T-helper 17 cell (primary cell): ENCODE data around the gene MCCC1. TPM values are rescaled to one million over a fixed set of nuclear protein-coding genes. Genes with fewer than 3 reads are reported as not detected.

Experiments used
- ATAC-seq: fragments of 150-1000 bp; cut with Tn5 transposase; 2 replicates; pipeline ENCODE4 v1.10.0; 2021; ENCODE audit warnings: mild to moderate bottlenecking, moderate library complexity
- DNase-seq, 3 donors: peaks; one replicate each; pipeline versions ENCODE4 v3.0.0 to v3.0.0-alpha.2; 2020 to 2021
- H3K9me3 ChIP-seq: one replicate; pipeline ENCODE4 v1.7.0; 2013; ENCODE audit warnings: low read length, mild to moderate bottlenecking; ENCODE audit not compliant: control insufficient read depth, poor library complexity, severe bottlenecking
- H3K27ac Mint-ChIP-seq: one replicate; pipeline ENCODE4 v1.8.0; 2022; ENCODE audit warnings: mild to moderate bottlenecking, moderate library complexity, mixed read lengths
- H3K27me3 Mint-ChIP-seq: one replicate; pipeline ENCODE4 v1.8.0; 2022; ENCODE audit warnings: mixed read lengths
- H3K36me3 Mint-ChIP-seq: one replicate; pipeline ENCODE4 v1.8.0; 2022; ENCODE audit warnings: low read depth, mixed read lengths
- H3K4me1 Mint-ChIP-seq: one replicate; pipeline ENCODE4 v1.8.0; 2022; ENCODE audit warnings: mild to moderate bottlenecking, mixed read lengths
- H3K4me3 Mint-ChIP-seq: one replicate; pipeline ENCODE4 v1.8.0; 2022; ENCODE audit warnings: mild to moderate bottlenecking, moderate library complexity, mixed read lengths
- total RNA-seq, 4 donors: library from RNA in 2 of 4; stranded (reverse) in 2 of 4; gene quantifications; one replicate each; pipeline ENCODE4 v1.2.3 and lab custom pipeline; 2022 to 2026

The MCCC1 gene
- total RNA-seq, 2 donors from 2014 or later: 17.5 to 17.6 TPM

DNA sequence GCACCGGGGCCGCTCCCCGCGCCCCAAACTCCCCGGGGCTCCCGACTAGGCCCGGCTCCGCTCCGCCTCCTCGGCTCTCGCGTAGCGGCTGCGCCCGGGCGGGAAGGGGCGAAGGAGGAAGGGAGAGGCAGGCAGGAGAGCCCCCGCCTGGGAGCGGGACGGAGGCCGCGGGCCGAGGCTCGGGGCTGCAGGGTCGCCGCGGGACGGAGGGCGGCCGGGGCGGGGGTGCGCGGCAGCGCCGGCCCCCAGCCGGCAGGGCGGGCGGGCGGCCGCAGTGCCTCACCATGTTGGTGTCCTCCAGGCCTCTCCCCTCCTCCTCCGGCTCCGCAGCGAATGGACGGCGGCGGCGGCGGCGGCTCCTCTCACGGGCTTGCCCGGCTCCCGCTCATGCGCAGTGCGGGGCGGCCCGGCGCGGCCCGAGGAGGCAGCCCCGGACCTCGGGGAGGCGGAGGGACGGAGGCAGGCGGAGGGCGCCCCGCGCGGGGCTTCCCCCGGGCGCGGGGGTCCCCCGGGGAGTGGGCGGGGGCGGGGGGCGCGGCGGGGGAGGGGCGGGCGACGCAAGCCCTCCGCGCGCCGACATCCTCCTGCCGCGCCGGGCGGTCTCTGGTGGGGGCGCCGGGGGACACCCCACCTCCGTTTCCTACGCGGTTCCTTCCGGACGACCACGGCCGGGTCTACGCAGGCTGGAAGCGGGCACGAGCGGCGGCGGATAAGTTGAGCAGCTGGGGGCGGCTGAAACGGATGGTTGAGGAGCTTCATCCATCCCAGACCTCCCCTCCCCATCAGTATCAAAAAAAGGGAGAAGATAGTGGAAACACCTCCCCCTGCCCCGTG lies 118.9 kb downstream of the MCCC1 start, which contains the start of gene DCUN1D1:
Gene DCUN1D1 (minus strand): TSS at position 335 of the 834 bp plus-strand sequence. CDS start 49 bp downstream, at position 286.
- H3K4me1 Mint-ChIP-seq: peaks cover 28% of the 10 kb centered on the region
- no peaks in the 10 kb centered on the region for H3K9me3 ChIP-seq
- H3K4me3 Mint-ChIP-seq: no peak within 1 kb of the TSS
- no peaks in the 10 kb centered on the region for H3K27me3 Mint-ChIP-seq
- no peaks in the 10 kb centered on the region for H3K36me3 Mint-ChIP-seq
- ATAC-seq: peak; percentile 91
- peak within 1 kb of the TSS; percentile 89 for H3K27ac Mint-ChIP-seq
- DNase-seq: peak; percentile 87 to 89 (median 88)

DNA sequence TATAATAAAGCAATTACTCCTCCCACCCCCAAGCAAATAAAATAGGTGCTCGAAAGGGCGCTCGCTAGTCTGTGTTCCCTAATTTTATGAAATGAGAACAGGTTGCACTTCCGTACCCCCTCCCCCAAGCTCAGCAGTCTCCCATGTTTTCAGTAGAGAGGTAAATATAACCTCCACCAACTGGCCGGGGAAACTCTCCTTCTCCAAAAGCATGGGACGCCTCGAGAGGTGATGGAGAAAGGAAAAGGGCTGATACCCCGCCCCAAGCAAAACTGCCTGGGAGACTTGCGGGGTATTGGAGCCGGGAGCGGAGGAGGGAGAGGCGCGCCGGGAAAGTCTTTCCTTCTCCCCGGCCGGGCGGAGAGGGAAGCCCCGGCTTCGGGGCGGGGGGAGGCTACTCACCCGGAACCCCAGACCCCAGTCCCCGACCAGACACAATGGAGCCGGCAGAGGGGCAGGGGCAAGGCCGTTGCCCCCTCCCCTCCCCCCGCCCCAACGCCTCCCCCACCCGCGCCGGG lies 119.6 kb downstream of the MCCC1 start:
- Mint-ChIP-seq H3K27me3 (no peaks in the 10 kb centered on the region), H3K36me3 (no peaks in the 10 kb centered on the region), H3K27ac (peak overlapping the region; percentile 89), H3K4me1 (peaks cover 32% of the 10 kb centered on the region), H3K4me3 (no peak overlapping the region)
- H3K9me3 ChIP-seq: no peaks in the 10 kb centered on the region
- ATAC-seq: peak; percentile 6
- peak in 2 of 3 donors; percentile 14 to 29 for DNase-seq

DNA sequence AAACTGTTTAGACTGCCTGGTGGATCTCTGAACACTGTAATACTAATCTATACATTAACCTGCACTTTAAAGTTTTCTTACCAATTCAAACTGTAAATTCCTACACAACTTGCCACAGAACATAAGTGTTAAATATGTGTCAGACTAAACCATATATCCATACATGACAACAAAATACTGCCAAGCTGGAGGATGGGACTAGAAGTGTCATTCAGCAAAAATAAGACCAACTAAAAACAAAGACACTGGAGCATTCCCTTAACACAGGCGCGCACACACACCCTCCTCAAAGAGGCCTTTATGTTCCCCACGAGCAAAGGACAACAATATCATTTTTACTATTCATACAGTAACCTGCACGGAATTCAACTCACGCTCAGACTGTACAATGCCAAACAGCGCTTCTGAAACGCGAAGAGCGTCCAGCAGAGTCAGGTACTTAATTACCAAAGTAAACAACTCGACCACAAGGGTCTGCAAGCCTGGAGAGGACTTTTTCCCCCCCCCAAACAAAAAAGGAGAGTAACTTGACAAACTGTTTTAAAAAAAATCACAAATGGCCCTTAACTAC lies 120.1 kb downstream of the MCCC1 start:
- Mint-ChIP-seq H3K4me3 (no peak overlapping the region), H3K36me3 (no peaks in the 10 kb centered on the region), H3K27me3 (no peaks in the 10 kb centered on the region), H3K27ac (peak overlapping the region; percentile 89), H3K4me1 (peaks cover 32% of the 10 kb centered on the region)
- ATAC-seq: no peak
- DNase-seq: no peak
- no peaks in the 10 kb centered on the region for H3K9me3 ChIP-seq

DNA sequence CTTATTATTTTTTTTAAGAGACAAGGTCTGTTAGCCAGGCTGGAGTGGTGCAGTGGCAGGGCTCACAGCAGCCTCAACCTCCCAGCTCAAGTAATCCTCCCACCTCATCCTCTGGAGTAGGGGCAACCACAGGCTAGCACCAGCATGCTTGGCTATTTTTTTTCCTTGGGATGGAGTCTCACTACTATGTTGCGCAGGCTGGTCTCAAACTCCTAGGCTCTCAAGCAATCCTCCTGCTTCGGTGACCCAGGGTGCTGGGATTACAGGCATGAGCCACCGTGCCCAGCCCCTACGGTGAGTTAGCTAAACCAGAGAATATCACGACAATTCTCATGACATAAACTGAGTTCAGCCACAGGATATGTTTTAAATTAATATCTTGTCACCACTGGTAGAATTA lies 120.9 kb downstream of the MCCC1 start:
- H3K4me1 Mint-ChIP-seq: peaks cover 32% of the 10 kb centered on the region
- no peaks in the 10 kb centered on the region for H3K36me3 Mint-ChIP-seq
- no peak for DNase-seq
- H3K27ac Mint-ChIP-seq: no peak overlapping the region
- no peak overlapping the region for H3K4me3 Mint-ChIP-seq
- H3K27me3 Mint-ChIP-seq: no peaks in the 10 kb centered on the region
- ATAC-seq: no peak
- no peaks in the 10 kb centered on the region for H3K9me3 ChIP-seq

DNA sequence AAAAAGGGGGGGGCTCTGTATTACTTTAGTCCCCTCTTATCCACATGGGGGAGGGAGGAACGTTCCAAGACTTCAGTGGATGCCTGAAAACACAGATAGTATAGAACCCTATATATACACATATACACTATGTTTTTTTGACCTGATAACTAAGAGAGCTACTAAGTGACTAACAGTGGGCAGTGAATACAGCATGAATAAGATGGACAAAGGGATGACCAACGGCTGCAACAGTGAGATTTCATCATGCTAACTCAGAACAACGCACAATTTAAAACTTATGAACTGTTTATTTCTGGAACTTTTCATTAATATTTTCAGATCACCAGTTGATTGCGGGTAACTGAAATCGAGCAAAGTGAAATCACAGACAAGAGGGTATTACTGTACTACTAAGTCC lies 126.2 kb downstream of the MCCC1 start:
- Mint-ChIP-seq H3K4me3 (no peak overlapping the region), H3K4me1 (peaks cover 29% of the 10 kb centered on the region), H3K27me3 (no peaks in the 10 kb centered on the region), H3K27ac (no peak overlapping the region), H3K36me3 (no peaks in the 10 kb centered on the region)
- ATAC-seq (no peak), DNase-seq (no peak)
- no peaks in the 10 kb centered on the region for H3K9me3 ChIP-seq

DNA sequence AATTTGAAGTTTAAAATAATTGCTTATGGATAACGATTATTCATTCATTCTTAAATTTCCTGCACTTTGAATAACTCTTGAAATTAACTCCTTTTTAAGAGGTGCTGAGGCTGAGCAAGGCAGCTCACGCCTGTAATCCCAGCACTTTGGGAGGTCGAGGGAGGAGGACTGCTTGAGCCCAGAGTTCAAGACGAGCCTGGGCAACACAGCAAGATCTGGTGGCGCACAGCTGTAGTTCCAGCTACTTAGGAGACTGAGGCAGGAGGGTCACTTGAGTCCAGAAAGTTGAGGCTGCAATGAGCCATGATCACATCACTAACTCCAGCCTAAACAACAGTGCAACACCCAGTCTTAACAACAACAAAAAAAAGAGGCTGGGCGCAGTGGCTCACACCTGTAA lies 126.9 kb downstream of the MCCC1 start:
- no peak overlapping the region for H3K27ac Mint-ChIP-seq
- H3K4me3 Mint-ChIP-seq: no peak overlapping the region
- peaks cover 33% of the 10 kb centered on the region for H3K4me1 Mint-ChIP-seq

DNA sequence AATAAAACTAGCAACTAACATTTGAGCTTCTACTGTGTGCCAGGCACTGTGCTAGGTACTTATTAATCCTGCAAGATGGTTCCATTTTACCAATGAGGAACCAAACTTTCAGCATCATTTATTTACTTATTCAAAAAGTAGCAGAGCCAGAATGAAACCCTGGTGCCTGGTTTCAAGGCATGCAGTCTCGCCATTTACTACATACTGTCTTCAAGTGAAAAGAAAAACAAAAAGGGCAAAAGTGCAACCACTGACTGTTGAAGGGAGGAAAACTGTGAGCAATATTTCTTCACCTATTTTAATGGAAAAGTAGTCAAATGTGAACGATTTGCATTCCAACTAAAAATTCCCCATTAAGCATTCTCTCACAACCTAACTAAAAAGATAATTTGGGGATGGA lies 127.7 kb downstream of the MCCC1 start:
- DNase-seq (no peak), ATAC-seq (no peak)
- no peaks in the 10 kb centered on the region for H3K9me3 ChIP-seq
- peaks cover 38% of the 10 kb centered on the region for H3K4me1 Mint-ChIP-seq
- H3K27ac Mint-ChIP-seq: peak overlapping the region; percentile 45
- no peaks in the 10 kb centered on the region for H3K27me3 Mint-ChIP-seq
- no peaks in the 10 kb centered on the region for H3K36me3 Mint-ChIP-seq
- no peak overlapping the region for H3K4me3 Mint-ChIP-seq

More for the DNA sequence above, 126.9 kb downstream of the MCCC1 start:
- H3K9me3 ChIP-seq: no peaks in the 10 kb centered on the region
- no peaks in the 10 kb centered on the region for H3K27me3 Mint-ChIP-seq
- no peak for DNase-seq
- ATAC-seq: no peak
- H3K36me3 Mint-ChIP-seq: no peaks in the 10 kb centered on the region

DNA sequence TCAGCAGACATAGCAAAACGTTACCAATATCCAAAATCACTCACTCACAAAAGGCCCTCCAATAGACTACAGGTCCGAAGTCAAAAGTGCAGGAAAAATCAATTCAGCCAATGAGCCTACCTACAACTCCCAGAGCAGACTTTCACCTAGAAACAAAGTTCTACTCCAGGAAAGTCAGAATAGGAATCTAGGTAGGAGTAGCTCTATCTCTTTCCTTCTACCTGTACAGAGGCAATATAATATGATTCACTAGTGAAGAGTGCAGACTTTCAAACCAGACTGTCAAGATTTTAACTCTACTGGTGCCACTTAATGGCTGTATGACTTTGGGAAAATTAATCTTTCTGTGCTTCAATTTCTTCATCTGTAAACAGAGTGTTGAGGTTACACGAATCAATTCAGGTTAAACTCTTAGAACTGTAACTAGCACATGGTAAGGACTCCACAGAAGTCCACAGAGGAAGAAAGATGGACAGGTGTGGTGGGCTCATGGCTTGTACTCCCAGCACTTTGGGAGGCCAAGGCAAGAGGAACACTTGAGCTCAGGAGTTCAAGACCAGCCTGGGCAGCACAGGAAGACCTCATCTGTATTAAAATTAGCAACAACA lies 128.4 kb downstream of the MCCC1 start:
- H3K4me3 Mint-ChIP-seq: no peak overlapping the region
- peaks cover 39% of the 10 kb centered on the region for H3K4me1 Mint-ChIP-seq
- DNase-seq: no peak
- no peaks in the 10 kb centered on the region for H3K9me3 ChIP-seq
- H3K27me3 Mint-ChIP-seq: no peaks in the 10 kb centered on the region
- H3K27ac Mint-ChIP-seq: peak overlapping the region; percentile 45
- no peak for ATAC-seq
- no peaks in the 10 kb centered on the region for H3K36me3 Mint-ChIP-seq

DNA sequence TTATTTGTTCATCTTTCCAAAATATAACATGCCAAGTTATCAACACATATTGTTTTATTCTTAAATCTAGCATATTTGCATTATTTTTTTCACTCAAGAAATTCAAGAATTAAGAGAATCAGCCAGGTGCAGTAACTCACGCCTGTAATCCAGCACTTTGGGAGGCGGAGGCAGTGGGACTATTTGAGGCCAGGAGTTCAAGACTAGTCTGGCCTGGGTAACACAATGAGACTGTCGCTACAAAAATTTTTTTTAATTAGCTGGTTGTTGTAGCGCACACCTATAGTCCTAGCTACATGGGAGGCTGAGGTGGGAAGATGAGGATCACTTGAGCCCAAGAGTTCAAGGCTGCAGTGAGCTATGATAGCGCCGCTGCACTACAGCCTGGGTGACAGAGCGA lies 129.4 kb downstream of the MCCC1 start:
- no peaks in the 10 kb centered on the region for H3K9me3 ChIP-seq
- H3K27ac Mint-ChIP-seq: no peak overlapping the region
- no peak overlapping the region for H3K4me3 Mint-ChIP-seq
- H3K36me3 Mint-ChIP-seq: no peaks in the 10 kb centered on the region
- H3K27me3 Mint-ChIP-seq: no peaks in the 10 kb centered on the region
- peaks cover 38% of the 10 kb centered on the region for H3K4me1 Mint-ChIP-seq
- DNase-seq (no peak), ATAC-seq (no peak)

DNA sequence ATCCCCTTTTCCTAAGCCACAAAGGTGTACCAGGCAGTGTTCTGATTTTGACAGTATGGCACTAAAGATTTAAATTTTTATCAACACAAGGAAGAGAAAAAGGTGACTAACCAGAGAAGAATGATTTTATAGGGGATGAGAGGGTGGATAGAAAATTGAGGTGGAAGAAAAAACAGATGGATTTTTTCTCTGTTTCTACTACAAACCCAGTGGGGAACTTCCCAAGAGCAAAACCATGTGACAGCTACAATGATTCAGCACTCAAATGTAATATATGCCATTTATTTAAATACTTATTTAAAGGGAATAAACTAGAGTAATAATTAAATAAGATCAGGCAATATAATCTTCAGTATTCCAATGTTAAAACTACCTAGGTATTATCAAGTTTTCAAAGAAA lies 130.0 kb downstream of the MCCC1 start:
- no peaks in the 10 kb centered on the region for H3K36me3 Mint-ChIP-seq
- no peak for DNase-seq
- H3K27me3 Mint-ChIP-seq: no peaks in the 10 kb centered on the region
- H3K4me3 Mint-ChIP-seq: no peak overlapping the region
- H3K27ac Mint-ChIP-seq: peak overlapping the region; percentile 19
- no peak for ATAC-seq
- H3K4me1 Mint-ChIP-seq: peaks cover 37% of the 10 kb centered on the region
- H3K9me3 ChIP-seq: no peaks in the 10 kb centered on the region

DNA sequence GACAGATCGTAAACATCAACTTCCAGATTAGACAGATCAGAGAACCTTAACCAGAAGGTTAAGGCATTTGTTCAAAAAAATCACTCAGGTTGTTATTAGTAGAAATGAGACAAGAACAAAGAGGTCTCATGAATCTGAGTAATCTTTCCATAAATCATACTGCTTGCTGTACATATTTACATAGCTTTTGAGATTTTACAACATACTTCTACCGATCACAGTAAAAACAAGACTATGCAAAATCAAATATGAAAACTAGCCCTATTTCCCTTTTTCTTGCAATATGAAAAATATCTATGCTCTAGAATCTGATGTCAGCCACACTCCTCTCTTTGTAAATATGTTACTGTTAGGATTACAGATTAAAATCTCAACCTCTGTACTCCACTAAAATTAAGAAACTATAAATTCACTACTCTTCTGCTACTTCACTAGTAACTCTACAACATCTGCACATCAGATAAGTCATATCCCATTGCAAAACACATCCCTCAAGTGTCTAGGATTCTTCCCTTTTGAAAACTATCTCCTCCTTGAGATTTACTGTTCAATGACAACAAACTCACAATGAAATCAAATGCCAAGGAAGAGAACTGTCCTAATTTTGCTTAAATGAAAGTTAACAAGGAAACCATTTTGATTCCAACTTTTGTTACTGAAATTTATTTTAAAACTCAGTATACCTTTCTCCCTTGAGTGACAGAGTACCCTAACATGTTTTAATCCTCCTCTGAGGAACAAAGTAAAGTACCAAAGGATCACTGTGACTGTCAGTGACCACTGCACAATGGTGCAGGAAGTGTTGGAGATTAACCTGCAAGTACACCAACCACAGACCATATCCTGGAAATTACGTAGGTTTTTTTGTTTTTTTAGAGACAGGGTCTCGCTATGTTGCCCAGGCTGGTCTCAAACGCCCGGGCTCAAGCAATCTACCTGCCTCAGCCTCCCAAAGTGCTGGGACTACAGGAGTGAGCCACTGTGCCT lies 131.8 kb downstream of the MCCC1 start:
- H3K27ac Mint-ChIP-seq: peak overlapping the region; percentile 91
- peaks cover under 1% of the 10 kb centered on the region for H3K36me3 Mint-ChIP-seq
- H3K27me3 Mint-ChIP-seq: no peaks in the 10 kb centered on the region
- DNase-seq: no peak
- H3K4me1 Mint-ChIP-seq: peaks cover 37% of the 10 kb centered on the region
- ATAC-seq: peak; percentile 74
- H3K4me3 Mint-ChIP-seq: peak overlapping the region; percentile 78
- no peaks in the 10 kb centered on the region for H3K9me3 ChIP-seq

DNA sequence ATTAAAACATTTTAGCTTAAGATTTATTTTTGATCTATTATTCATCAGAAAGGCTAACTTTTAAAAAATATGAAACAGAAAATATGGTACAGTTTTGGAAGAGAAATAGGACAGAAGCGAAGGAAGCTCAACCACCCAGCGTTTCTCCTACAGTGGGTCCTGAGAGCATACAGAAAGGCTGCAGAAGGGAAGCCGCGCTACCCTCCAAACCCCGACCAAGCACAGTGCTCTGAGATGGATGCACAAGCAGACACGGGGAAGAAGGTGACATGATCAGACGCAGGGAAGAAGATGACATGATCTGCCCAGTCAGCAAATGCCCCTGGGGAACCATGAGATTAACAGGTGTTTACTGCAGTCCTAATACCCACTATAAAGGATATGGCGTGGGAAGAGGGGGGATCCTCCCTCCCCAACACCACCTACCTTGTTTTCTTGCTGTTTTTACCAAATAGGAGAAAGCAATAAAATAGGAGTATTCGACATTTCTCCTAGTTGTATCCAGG lies 133.4 kb downstream of the MCCC1 start:
- H3K9me3 ChIP-seq: no peaks in the 10 kb centered on the region
- Mint-ChIP-seq H3K4me3 (no peak overlapping the region), H3K27me3 (no peaks in the 10 kb centered on the region), H3K4me1 (peaks cover 29% of the 10 kb centered on the region), H3K36me3 (peaks cover 2% of the 10 kb centered on the region), H3K27ac (peak overlapping the region; percentile 91)
- ATAC-seq: no peak
- no peak for DNase-seq
